Head of caudate nucleus (tissue), 42 donors: ENCODE measurements around the gene FLNC.
A peak's percentile ranks its signal among the peaks of the same experiment; 100 is the strongest.

Experiments
- DNase-seq, 42 donors: peaks; one replicate each; pipeline versions ENCODE4 v3.0.0 to v3.0.0-alpha.2; 2020 to 2021; ENCODE audit warnings: mixed read lengths in 7 of 42
- intact Hi-C: fragments of 100-400 bp; cut with DNase I; formaldehyde crosslinking; loops from one replicate; pipeline ENCODE4 v1.15.0; 2022

Gene FLNC

DNA sequence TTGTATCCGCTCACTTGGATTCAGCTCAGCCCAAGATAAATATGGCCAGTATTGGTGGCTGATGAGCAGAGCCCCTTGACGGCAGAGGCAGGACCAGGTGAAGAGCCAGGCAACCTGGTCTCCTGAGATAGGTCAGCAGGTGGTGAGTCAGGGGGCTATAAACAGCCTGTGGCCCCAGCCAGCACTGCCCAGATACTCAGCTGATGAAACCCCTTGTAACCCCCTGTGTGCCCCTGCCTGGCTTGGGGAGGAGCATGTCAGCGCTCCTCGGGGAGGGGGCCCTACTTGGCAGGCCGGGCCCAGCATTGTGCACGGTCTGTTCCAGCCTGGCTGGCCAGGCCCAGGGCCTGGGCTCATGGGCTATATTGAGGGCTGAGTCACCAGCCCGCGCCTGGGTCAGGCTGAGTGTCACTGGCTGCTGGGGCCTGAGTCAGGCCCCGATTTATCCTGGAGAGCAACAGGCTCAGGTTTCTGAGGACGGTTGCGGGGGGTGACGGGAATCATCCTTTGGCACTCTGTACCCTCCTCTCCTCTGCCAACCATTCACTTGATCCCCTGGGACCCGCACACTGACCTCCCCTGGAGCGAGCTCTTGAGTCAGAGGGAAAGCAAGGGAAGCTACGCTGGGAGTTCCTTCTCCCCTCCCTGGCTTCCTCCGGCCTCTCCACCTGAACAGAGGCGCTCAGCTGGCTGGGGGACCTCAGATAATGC, 2.8 kb upstream of the FLNC start:
- intact Hi-C loops: no loop called here
- DNase-seq: no peak

GRCh38 chr7:128827971-128828711, 2.1 kb upstream of the FLNC start:
- DNase-seq: no peak
- intact Hi-C loops: no loop called here

- no peak for DNase-seq
- intact Hi-C loops: no loop called here
Measured at GRCh38 chr7:128829391-128830166, 627 bp upstream of the FLNC start.

DNA sequence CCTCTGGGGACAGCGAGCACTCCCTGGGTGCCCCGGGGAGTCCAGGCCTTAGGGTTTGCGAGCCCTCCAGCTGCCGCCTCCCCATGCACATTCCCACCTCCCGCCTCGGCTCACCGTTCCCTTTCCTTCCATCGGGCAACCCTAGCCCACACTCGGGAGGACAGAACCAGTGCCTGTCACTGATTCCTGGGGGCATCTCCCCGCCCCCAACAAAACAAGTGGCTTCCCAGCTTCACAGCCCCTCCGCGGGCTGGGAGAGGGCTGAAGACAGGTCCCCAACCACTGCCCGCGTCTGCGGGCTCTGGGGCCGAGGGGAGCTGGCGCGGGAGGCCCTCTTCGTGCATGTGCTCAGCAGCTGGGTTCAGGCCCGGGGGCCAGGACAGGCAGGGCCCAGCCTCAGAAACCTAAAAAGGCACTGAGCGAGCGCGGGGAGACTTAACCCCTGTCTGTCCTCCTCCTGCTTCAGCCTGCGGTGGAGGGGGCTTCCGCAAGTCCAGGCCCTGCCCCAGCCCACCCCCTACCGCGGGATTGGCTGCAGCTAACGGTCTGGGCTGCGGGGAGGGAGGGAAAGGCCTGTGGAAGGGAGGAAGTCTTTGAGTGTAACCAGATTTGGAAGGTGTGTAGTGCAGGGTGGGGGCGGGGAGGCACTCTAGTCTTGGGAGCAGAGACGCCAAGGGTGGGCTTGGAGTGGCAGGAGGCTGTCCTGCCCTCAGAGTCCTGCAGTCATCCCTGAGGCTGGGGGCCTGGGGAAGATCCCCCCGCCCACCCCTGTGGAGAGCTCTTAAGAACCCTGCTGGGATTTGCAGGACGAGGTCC, 1.2 kb downstream of the FLNC start:
- intact Hi-C loops: no loop called here
- DNase-seq: no peak

DNA sequence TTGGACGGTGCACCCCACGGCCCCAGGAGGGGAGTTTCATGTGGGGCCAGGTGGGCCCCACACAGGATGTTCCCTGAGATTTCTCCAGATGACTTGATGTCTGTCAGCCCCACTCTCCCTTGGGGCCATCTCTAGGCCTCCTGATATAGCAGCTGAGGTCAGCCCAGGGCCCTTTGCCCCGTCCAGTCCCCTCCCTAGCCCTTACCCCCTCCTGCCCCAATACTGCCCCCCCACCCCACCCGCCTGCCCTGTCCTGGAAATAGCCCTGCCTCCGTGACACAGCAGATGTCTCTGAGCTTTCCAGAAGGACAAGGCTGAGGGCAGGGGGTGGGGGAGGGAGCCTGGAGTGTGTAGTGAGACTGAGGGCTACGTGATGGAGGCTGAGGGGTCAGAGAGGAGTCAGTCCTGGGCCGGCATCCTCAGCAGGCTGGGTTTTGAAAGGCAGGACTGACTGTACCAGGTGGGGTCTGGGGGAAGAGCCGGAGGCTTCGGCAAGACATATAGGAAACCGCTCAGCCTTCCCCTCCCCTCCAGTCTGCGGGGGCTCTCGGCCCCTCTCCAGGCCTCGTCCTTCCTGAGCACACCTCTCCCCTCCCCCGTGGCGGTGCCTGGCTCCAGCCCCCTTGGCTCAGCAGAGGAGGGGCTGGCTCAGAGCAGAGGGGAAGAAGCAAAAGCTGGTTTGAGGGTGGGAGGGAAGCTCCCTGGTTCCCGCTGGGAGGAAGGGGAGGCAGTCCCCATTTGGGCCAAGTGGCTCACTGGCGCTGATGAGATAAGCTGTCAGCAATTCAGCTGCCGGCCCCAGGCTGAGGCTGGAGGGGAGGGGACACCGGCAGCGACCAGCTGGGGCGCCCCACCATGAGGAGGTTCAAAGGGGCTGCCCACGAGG, 2.0 kb downstream of the FLNC start:
- peak in 21 of 42 donors; percentile 11 to 72 (median 41) for DNase-seq
- intact Hi-C loops: no loop called here

- intact Hi-C loops: no loop called here
- no peak for DNase-seq
Measured at GRCh38 chr7:128832880-128833147, 2.6 kb downstream of the FLNC start.

DNA sequence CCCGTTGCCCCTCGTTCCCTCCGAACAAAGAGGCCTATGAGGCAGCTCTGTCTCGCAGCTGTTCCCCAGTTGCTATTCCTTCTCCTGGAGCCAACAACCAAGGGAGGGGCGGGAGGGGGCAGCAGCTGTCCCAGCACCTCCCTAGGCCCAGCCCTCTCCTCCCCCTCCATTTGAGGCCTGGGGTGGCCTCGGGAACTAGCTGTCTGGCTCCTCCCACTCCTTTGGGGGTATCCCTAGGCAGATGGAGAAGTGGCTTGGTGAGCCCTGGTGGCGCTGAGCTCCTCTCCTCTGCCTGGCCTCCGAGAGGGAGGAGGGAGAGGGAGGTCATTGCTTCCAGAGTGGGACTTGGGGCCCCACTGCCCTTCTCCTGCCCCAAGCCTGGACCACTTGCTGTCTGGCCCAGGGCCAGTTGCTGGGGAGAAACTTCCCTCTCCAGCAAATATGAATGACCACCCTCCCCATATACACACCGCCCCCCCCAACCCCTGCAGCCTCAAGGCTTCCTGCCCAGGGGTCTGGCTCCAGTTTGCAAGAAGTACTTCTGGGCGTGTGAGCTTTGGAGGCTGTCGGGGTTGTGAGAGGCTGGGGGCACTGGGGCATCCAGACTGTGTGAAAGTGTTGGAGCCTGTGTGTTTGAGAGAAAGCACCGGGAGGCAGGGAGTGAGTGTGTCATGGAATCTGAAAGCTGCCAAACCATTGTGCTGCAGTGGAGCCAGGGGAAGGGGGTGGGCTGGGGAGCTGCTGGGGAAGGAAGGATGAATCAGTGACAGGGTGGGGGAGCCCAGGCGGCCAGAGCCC, 3.1 kb downstream of the FLNC start:
- intact Hi-C loops: no loop called here
- DNase-seq: peak; percentile 42 to 90 (median 73)

DNA sequence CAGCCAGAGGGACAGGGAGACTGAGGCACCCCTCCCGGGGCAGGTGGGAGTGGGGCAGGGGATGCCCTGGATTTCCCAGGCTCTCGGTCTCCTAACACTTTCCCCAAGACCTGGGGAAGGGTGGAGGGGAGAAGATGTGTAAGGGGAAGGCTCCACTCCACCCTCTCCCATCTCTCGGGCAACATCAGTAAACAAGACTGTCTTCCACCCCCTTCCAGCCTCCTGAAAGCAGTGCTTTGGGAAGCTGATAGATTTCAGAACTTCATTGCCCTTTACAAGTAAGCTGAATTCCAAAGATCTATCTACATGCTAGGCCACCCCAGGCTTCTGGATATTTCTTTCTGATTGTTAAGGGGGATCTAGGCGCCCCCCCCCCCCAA, 3.7 kb downstream of the FLNC start:
- intact Hi-C loops: no loop called here
- no peak for DNase-seq

DNA sequence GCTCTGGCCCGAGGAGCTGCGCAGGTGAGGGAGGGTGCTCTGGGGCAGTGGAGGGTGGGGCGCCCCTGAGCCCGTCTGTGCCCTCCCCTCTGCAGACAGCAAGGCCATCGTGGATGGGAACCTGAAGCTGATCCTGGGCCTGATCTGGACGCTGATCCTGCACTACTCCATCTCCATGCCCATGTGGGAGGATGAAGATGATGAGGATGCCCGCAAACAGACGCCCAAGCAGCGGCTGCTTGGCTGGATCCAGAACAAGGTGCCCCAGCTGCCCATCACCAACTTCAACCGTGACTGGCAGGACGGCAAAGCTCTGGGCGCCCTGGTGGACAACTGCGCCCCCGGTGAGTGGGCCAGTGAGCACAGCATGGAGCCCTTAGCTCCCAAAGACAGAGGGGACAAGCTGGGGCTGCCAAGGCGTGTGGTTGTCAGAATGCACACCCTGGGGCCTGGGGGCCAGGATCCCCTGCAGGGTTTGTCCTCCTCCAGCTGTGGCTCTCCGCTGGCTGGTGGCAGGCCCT, 5.1 kb downstream of the FLNC start:
- intact Hi-C loops: no loop called here
- no peak for DNase-seq

- peak in 39 of 42 donors; percentile 30 to 86 (median 62) for DNase-seq
- intact Hi-C loops: no loop called here
Measured at GRCh38 chr7:128835790-128836641, 5.8 kb downstream of the FLNC start.

GRCh38 chr7:128836729-128837348, 6.6 kb downstream of the FLNC start:
- peak in 41 of 42 donors; percentile 42 to 88 (median 71) for DNase-seq
- intact Hi-C loops: no loop called here

DNA sequence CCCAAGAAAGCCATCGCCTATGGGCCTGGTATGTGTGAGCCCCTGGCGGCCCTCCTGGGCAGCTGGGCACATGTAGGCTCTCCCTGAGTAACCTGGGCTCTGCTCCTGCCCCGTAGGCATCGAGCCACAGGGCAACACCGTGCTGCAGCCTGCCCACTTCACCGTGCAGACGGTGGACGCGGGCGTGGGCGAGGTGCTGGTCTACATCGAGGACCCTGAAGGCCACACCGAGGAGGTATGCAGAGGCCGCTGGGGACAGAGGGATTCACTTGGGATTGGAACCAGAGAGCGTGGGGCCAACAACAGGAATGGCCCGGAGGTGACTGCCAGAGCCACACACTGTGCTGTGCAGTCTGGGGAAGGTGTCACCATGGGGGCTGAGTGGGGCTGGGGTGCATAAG, 7.3 kb downstream of the FLNC start:
- intact Hi-C loops: no loop called here

GRCh38 chr7:128838109-128838779, 8.0 kb downstream of the FLNC start:
- DNase-seq: no peak
- intact Hi-C loops: no loop called here

More for the DNA sequence above, 7.3 kb downstream of the FLNC start:
- no peak for DNase-seq

- peak in 1 of 42 donors; percentile 61 for DNase-seq
- intact Hi-C loops: no loop called here
Measured at GRCh38 chr7:128838981-128839731, 8.9 kb downstream of the FLNC start.

- intact Hi-C loops: no loop called here
- DNase-seq: no peak
Measured at GRCh38 chr7:128839751-128840177, 9.6 kb downstream of the FLNC start.
